PFSK-1 (cell line): ENCODE data around the gene SESN2.

Experiments used
- FOXP2 ChIP-seq: optimal IDR thresholded peaks from 2 replicates; pipeline ENCODE3; 2011; ENCODE audit warnings: borderline replicate concordance, control low read depth, inconsistent platforms; ENCODE audit not compliant: insufficient read depth; ENCODE audit errors: extremely low read length, extremely low read depth
- POLR2AphosphoS5 ChIP-seq: IDR thresholded peaks from 2 replicates; pipeline ENCODE4 v1.6.1; 2012; ENCODE audit warnings: low read depth, mild to moderate bottlenecking, control low read depth, low read length, moderate library complexity
- REST ChIP-seq, 2 experiments: IDR thresholded peaks; 2 replicates each; pipeline versions ENCODE4 v1.6.1 to v1.8.0; 2011 to 2012; ENCODE audit warnings: low read depth in 2 of 2, low read length in 2 of 2, control low read depth in 1 of 2, inconsistent platforms in 1 of 2, mild to moderate bottlenecking in 1 of 2, moderate library complexity in 1 of 2; ENCODE audit not compliant: insufficient read depth in 1 of 2
- SIN3A ChIP-seq: IDR thresholded peaks from 2 replicates; pipeline ENCODE4 v1.6.1; 2012; ENCODE audit warnings: mild to moderate bottlenecking, low read length, moderate library complexity, borderline replicate concordance; ENCODE audit not compliant: insufficient read depth
- TAF1 ChIP-seq: IDR thresholded peaks from 2 replicates; pipeline ENCODE4 v1.6.1; 2012; ENCODE audit warnings: low read length, control low read depth, borderline replicate concordance; ENCODE audit not compliant: insufficient read depth

SESN2 gene

GRCh38 chr1:28249013-28249865 is 10.1 kb upstream of the SESN2 start:
- no peak for TF ChIP-seq FOXP2
- TF ChIP-seq TAF1: no peak
- TF ChIP-seq POLR2AphosphoS5: no peak
- TF ChIP-seq SIN3A: no peak
- no peak for TF ChIP-seq REST (IDR thresholded peaks at IDR 0.05; ENCODE audit: insufficient read depth in 1 of 2, low read depth in 2 of 2, low read length in 2 of 2)

- TF ChIP-seq POLR2AphosphoS5: no peak
- TF ChIP-seq REST (IDR thresholded peaks at IDR 0.05; ENCODE audit: insufficient read depth in 1 of 2, low read depth in 2 of 2, low read length in 2 of 2): no peak
- TF ChIP-seq FOXP2: no peak
- no peak for TF ChIP-seq TAF1
- TF ChIP-seq SIN3A: no peak
Measured at GRCh38 chr1:28249866-28250295, 9.4 kb upstream of the SESN2 start.

- no peak for TF ChIP-seq POLR2AphosphoS5
- no peak for TF ChIP-seq REST (IDR thresholded peaks at IDR 0.05; ENCODE audit: insufficient read depth in 1 of 2, low read depth in 2 of 2, low read length in 2 of 2)
- TF ChIP-seq SIN3A: no peak
- TF ChIP-seq TAF1: no peak
- TF ChIP-seq FOXP2: no peak
Measured at GRCh38 chr1:28256197-28256827, 3.0 kb upstream of the SESN2 start.

- TF ChIP-seq SIN3A: no peak
- TF ChIP-seq TAF1: no peak
- TF ChIP-seq FOXP2: no peak
- no peak for TF ChIP-seq REST (IDR thresholded peaks at IDR 0.05; ENCODE audit: insufficient read depth in 1 of 2, low read depth in 2 of 2, low read length in 2 of 2)
- no peak for TF ChIP-seq POLR2AphosphoS5
Measured at GRCh38 chr1:28257736-28258135, 1.6 kb upstream of the SESN2 start.
